VCaP (cell line): ENCODE results near the gene SS18L1.

Experiments used
- H3K27ac ChIP-seq: fragments of 450-650 bp; 2 replicates; pipeline ENCODE4 v1.5.1; 2017
- CTCF ChIP-seq: fragments of 450-650 bp; conservative IDR thresholded peaks from 2 replicates; pipeline ENCODE4 v1.5.1; 2017; ENCODE audit warnings: mild to moderate bottlenecking, moderate library complexity

Gene SS18L1

GRCh38 chr20:62129731-62130531, 13.6 kb upstream of the SS18L1 start:
- TF ChIP-seq CTCF: no peak
- H3K27ac ChIP-seq: no peak overlapping the region

DNA sequence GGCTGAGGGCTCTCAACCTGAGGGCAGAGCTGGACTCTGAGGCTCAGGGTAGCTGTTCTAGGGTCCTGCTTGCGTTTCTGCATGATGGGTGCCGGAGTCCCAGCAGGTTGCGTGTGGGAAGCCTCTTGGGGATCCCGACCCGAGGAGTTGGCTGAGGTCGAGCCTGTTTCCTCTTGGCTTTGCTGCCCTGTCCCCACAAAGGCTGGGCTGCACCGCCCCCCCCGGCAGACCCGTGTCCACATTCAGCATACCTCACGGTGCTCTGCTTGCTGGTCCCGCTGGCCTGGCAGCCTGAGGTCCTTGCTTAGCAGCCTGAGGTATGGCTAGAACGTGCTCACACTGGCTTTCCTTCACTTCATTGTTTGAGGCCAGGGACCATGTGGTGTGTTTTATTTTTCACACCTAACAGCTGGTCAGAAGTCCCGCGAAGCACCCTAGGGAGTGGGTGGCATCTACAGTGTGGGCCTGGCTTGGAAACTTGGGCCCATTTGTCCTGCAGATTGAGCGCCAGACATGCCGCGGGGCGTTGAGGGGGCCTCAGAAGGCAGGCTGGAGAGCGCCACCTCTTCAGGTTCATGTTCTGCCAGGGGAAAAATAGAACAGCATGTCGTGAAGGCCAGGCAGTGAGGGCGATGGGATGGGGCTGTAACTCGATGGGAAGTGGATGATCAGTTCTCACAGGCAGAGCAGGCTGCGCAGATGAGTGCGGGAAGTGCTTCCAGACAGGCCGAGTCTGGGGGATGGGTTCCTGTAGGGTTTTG, 11.8 kb upstream of the SS18L1 start:
- H3K27ac ChIP-seq: no peak overlapping the region
- no peak for TF ChIP-seq CTCF

GRCh38 chr20:62132421-62132820, 11.1 kb upstream of the SS18L1 start:
- no peak for TF ChIP-seq CTCF
- no peak overlapping the region for H3K27ac ChIP-seq

DNA sequence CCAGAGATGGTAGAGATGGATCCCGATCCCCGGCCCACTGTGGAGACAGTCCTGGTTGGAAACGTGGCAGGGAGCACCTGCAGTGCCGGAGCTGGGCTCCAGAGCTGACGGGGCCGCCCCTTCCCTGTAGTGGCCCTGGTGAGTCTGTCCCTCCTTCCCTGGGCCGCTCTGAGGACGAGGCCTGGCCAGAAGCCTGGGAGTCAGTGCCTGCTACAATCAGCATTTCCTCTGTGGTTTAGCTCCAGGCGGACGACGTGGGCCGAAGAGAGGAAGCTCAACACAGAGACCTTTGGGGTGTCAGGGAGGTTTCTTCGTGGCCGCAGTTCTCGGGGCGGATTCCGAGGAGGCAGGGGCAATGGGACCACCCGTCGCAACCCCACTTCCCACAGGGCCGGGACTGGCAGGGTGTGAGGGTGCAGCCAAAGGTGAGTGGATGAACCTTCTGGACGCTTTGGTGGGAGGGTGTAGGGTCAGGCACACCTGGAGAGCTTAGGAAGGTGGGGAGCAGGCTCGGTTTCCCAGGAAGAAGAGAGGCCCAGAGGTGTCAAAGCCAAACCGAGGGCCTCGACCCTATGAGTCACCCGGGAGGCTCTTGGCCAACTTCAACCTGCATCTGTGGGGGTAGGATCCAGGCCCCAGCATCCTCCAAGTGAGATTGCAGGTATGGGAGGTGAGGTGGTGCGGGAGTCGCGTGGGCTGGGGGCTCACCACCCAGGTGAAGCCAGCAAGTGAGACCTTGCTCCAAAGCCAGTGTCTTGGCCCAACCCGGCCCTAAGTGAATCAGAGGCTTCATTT, 10.3 kb upstream of the SS18L1 start:
- no peak for TF ChIP-seq CTCF
- peak overlapping the region; percentile 21 for H3K27ac ChIP-seq

- TF ChIP-seq CTCF: peak; percentile 27; the same call in 1 of the 2 replicates
- H3K27ac ChIP-seq: peak overlapping the region; percentile 21; the same call in 1 of the 2 replicates
Observed at GRCh38 chr20:62133864-62134263, 9.7 kb upstream of the SS18L1 start.

DNA sequence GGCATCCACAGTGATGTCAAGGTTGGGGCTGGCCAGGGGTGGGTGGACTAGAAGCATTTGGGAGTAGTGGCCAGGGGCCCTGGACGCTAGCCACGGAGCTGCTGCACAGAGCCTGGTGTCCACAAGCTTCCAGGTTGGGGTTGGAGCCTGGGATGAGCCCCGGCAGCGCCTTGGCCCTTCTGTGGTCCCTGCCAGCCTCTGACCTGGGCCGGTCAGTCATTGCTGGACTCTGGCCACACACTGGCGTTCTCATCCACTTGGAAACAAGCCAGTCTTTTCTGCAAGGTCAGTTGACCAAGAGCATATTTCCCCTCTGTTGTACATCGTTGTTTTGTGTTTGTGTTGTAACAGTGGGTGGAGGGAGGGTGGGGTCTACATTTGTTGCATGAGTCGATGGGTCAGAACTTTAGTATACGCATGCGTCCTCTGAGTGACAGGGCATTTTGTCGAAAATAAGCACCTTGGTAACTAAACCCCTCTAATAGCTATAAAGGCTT, 8.8 kb upstream of the SS18L1 start:
- no peak for TF ChIP-seq CTCF
- H3K27ac ChIP-seq: peak overlapping the region; percentile 21
